ENCODE results near the gene CD33.
A peak's percentile ranks its signal among the peaks of the same experiment; 100 is the strongest.

CD33 gene

GRCh38 chr19:51224898-51225393, at the start of gene CD33:
CD33 (plus strand) TSS chr19:51225080; CDS start chr19:51225119, 39 bp downstream.
- DNase-seq (ENCODE audit: low read depth): peak; percentile 90
- TF ChIP-seq MYC (IDR thresholded peaks at IDR 0.05; ENCODE audit: low read depth, low read length): peak; percentile 63; the same call in 1 of the 2 replicates
- peak; percentile 35 for TF ChIP-seq POLR2A (IDR thresholded peaks at IDR 0.05; ENCODE audit: extremely low read depth, insufficient read length)
- peak within 1 kb of the TSS; percentile 81 for H3K4me3 ChIP-seq (ENCODE audit: low read depth, low read length)

GRCh38 chr19:51179256-51179655, 45.6 kb upstream of the CD33 start:
- DNase-seq (ENCODE audit: low read depth): no peak
- no peak overlapping the region for H3K4me3 ChIP-seq (ENCODE audit: low read depth, low read length)
- TF ChIP-seq POLR2A (IDR thresholded peaks at IDR 0.05; ENCODE audit: extremely low read depth, insufficient read length): no peak
- TF ChIP-seq CTCF (IDR thresholded peaks at IDR 0.05; ENCODE audit: low read depth, low read length): no peak
- no peak for TF ChIP-seq MAX (IDR thresholded peaks at IDR 0.05; ENCODE audit: low read depth, low read length)
- no peak for TF ChIP-seq MYC (IDR thresholded peaks at IDR 0.05; ENCODE audit: low read depth, low read length)

GRCh38 chr19:51181377-51181912, 43.4 kb upstream of the CD33 start:
- H3K4me3 ChIP-seq (ENCODE audit: low read depth, low read length): peak overlapping the region; percentile 38
- TF ChIP-seq CTCF (IDR thresholded peaks at IDR 0.05; ENCODE audit: low read depth, low read length) (no peak), MYC (IDR thresholded peaks at IDR 0.05; ENCODE audit: low read depth, low read length) (no peak), POLR2A (IDR thresholded peaks at IDR 0.05; ENCODE audit: extremely low read depth, insufficient read length) (no peak), MAX (IDR thresholded peaks at IDR 0.05; ENCODE audit: low read depth, low read length) (no peak)
- DNase-seq (ENCODE audit: low read depth): no peak

- peak; percentile 96 for DNase-seq (ENCODE audit: low read depth)
- H3K4me3 ChIP-seq (ENCODE audit: low read depth, low read length): peak overlapping the region; percentile 38
- TF ChIP-seq CTCF (IDR thresholded peaks at IDR 0.05; ENCODE audit: low read depth, low read length) (no peak), MAX (IDR thresholded peaks at IDR 0.05; ENCODE audit: low read depth, low read length) (peak; percentile 74), POLR2A (IDR thresholded peaks at IDR 0.05; ENCODE audit: extremely low read depth, insufficient read length) (peak; percentile 61), MYC (IDR thresholded peaks at IDR 0.05; ENCODE audit: low read depth, low read length) (no peak)
Observed at GRCh38 chr19:51181913-51182419, 42.9 kb upstream of the CD33 start.

GRCh38 chr19:51183629-51184028, 41.3 kb upstream of the CD33 start:
- DNase-seq (ENCODE audit: low read depth): no peak
- no peak for TF ChIP-seq MAX (IDR thresholded peaks at IDR 0.05; ENCODE audit: low read depth, low read length)
- TF ChIP-seq MYC (IDR thresholded peaks at IDR 0.05; ENCODE audit: low read depth, low read length): no peak
- TF ChIP-seq POLR2A (IDR thresholded peaks at IDR 0.05; ENCODE audit: extremely low read depth, insufficient read length): no peak
- no peak for TF ChIP-seq CTCF (IDR thresholded peaks at IDR 0.05; ENCODE audit: low read depth, low read length)
- H3K4me3 ChIP-seq (ENCODE audit: low read depth, low read length): no peak overlapping the region

- no peak overlapping the region for H3K4me3 ChIP-seq (ENCODE audit: low read depth, low read length)
- no peak for DNase-seq (ENCODE audit: low read depth)
- TF ChIP-seq MYC (IDR thresholded peaks at IDR 0.05; ENCODE audit: low read depth, low read length): no peak
- no peak for TF ChIP-seq POLR2A (IDR thresholded peaks at IDR 0.05; ENCODE audit: extremely low read depth, insufficient read length)
- TF ChIP-seq CTCF (IDR thresholded peaks at IDR 0.05; ENCODE audit: low read depth, low read length): no peak
- no peak for TF ChIP-seq MAX (IDR thresholded peaks at IDR 0.05; ENCODE audit: low read depth, low read length)
Observed at GRCh38 chr19:51185069-51185867, 39.6 kb upstream of the CD33 start.

Measured in NB4 (cell line).